ENCODE results near the gene APC2.
"Not testable (repeated sequence)": the region's sequence is repeated elsewhere in the genome, so short reads cannot be mapped to it uniquely, and the experiment has no call there.

The APC2 gene

DNA sequence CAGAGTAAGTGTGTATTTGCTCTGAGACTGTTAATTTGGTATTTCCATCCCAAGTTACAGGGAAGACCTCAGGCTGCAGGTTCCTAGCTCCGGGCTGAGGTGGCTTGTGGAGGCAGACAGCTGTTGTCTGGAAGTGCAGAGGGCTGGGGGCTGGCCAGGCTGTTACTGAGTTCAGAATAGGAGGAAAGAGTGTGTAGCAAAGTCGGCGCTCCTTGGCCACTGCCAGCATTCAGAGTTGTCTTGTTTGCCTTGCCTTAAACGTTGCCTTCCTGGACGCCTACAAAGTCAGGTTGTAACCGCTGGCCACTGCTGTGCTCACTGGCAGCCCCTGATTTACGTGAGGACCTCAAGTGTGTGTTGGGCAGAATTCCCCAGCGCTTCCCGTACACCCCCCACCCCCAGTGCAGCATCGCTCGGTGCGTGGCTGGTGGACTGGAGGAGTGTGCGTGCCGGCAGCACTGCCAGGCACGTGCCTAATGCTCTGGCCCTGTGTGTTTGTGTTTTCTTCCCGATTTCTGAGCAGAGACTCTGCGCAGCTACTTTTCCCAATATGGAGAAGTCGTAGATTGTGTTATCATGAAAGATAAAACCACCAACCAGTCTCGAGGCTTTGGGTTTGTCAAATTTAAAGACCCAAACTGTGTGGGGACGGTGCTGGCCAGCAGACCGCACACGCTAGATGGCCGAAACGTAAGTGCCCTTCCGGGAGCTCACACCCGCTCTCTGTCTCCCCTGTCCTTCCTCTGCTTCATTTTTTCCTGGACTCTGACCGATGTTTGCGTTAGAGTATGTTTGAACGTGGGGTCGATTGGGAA lies 32.0 kb upstream of the APC2 start:
- no peak for DNase-seq (ENCODE audit: low read depth)
- TF ChIP-seq, protein P1, sequence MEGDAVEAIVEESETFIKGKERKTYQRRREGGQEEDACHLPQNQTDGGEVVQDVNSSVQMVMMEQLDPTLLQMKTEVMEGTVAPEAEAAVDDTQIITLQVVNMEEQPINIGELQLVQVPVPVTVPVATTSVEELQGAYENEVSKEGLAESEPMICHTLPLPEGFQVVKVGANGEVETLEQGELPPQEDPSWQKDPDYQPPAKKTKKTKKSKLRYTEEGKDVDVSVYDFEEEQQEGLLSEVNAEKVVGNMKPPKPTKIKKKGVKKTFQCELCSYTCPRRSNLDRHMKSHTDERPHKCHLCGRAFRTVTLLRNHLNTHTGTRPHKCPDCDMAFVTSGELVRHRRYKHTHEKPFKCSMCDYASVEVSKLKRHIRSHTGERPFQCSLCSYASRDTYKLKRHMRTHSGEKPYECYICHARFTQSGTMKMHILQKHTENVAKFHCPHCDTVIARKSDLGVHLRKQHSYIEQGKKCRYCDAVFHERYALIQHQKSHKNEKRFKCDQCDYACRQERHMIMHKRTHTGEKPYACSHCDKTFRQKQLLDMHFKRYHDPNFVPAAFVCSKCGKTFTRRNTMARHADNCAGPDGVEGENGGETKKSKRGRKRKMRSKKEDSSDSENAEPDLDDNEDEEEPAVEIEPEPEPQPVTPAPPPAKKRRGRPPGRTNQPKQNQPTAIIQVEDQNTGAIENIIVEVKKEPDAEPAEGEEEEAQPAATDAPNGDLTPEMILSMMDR (IDR thresholded peaks at IDR 0.05; ENCODE audit: low read length, missing control alignments), result no peak
- no peak overlapping the region for H3K4me3 ChIP-seq (replicated peaks; ENCODE audit: low read depth, low read length)

DNA sequence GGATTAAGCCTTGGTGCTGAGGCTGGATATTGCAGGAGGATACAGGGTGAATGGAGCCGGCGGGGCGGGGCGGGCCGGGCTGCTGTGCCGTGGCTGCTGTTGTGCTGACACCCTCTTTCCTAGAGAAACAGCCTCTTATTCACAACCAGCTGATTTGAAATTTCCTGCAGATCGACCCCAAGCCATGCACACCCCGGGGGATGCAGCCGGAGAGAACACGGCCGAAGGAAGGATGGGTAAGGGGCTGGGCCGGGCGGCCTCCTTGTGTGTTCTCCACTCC lies 31.5 kb upstream of the APC2 start:
- no peak overlapping the region for H3K4me3 ChIP-seq (replicated peaks; ENCODE audit: low read depth, low read length)
- no peak for DNase-seq (ENCODE audit: low read depth)
- TF ChIP-seq, protein P1 (IDR thresholded peaks at IDR 0.05; ENCODE audit: low read length, missing control alignments), result no peak

DNA sequence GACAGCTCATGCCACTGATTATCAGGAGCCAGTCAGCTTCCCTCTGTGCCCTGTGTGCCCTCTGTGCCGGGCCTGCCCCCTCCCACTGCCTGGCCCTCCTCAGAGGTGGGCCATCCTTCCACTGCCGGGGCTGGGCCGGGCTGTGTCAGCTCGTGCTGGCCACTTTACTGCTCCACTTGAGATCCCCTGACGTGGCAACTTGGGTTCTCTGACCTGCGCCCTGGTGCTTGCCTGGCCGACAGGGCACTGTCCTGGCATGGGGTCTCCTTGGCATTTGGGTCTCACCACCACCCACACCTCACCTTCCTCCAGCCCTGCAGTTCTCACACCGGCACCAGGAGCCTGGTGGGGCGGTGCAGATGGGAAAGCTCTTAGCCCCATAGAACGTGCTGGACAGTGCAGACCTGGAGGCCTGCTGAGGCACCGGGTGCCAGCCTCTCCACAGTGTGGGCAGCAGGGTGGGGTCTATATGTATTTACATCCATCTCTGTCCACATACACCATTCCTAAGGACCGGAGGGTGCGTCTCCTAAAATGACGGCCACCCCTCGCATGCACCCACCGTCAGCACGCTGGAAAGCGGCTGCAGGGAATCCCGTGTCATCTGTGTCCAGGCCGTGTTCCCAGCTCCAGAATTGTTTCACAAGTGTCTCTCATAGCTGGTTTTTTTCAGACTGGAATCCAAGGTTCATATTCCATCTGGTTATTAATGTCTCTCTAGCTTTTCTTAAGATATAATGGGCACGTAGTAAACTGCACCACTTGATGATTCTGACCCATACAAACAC lies 30.8 kb upstream of the APC2 start:
- TF ChIP-seq, protein P1 (IDR thresholded peaks at IDR 0.05; ENCODE audit: low read length, missing control alignments), result no peak
- H3K4me3 ChIP-seq (replicated peaks; ENCODE audit: low read depth, low read length), result no peak overlapping the region
- DNase-seq (ENCODE audit: low read depth), result no peak

DNA sequence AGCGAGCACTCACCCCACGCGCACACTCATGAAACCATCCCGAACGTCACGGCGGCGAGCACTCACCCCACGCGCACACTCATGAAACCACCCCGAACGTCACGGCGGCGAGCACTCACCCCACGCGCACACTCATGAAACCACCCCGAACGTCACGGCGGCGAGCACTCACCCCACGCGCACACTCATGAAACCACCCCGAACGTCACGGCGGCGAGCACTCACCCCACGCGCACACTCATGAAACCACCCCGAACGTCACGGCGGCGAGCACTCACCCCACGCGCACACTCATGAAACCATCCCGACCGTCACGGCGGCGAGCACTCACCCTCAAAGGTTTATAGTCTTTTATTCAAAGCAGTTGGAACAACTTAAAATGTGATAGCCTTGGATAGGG lies 29.8 kb upstream of the APC2 start:
- H3K4me3 ChIP-seq (replicated peaks; ENCODE audit: low read depth, low read length), result not testable (repeated sequence)

DNA sequence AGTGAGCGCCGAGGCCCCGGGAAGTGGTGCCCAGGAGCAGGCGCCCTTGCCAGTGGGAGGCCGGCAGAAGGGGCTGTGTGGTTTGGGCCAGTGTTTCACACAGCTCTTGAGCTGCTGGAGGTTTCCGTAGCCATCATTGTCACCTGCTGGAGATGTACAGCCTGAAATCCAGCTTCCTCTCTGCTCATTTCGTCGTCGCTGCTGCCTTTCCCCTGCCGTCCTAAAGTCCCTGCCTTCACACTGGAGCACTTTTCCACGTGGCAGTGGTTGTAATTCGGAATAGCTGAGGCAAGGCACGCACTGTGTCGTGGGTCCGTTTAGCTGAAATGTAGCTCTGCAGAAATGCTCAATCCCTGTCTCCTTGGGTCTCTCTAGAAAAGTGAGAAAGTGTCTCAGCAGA lies 29.3 kb upstream of the APC2 start:
- H3K4me3 ChIP-seq (replicated peaks; ENCODE audit: low read depth, low read length), result no peak overlapping the region
- DNase-seq (ENCODE audit: low read depth), result no peak
- TF ChIP-seq, protein P1 (IDR thresholded peaks at IDR 0.05; ENCODE audit: low read length, missing control alignments), result no peak

More for the DNA sequence above, 29.8 kb upstream of the APC2 start:
- not testable (repeated sequence) for DNase-seq (ENCODE audit: low read depth)

DNA sequence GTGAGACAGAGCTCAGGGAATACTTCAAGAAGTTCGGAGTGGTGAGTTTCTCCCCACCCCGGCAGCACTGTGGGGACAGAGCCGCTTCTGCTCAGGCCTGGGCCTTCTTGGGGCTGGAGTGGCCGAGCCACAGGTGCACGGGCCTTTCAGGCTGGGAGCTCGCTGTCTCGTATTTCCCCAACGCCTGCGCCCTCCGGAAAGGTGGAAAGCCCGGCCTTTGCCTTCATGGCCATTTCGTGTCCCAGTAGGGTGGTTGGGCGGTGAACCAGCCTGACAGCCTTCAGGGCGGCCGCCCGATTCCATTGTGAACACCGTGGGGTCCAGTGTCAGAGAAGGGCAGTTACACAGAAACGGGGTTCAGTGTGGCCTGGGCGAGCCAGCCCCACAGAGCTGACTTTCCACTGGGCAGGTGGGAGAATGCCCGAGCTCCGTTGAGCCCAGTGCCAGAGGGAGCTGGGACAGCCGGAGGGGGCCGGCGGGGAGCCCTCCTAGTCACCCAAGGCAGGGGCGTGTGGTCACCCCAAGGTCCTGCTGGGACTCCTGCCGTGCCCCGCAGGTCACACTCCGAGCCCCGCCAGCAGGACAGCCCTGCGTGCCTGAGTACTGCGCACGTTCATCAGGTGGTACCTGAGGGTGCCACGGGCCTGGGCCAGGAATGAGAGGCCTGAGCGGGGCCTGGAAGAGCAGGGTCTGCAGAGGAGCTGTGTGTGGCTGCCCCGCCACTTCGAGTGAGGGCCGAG lies 28.5 kb upstream of the APC2 start:
- no peak overlapping the region for H3K4me3 ChIP-seq (replicated peaks; ENCODE audit: low read depth, low read length)
- DNase-seq (ENCODE audit: low read depth), result no peak
- TF ChIP-seq, protein P1 (IDR thresholded peaks at IDR 0.05; ENCODE audit: low read length, missing control alignments), result no peak

DNA sequence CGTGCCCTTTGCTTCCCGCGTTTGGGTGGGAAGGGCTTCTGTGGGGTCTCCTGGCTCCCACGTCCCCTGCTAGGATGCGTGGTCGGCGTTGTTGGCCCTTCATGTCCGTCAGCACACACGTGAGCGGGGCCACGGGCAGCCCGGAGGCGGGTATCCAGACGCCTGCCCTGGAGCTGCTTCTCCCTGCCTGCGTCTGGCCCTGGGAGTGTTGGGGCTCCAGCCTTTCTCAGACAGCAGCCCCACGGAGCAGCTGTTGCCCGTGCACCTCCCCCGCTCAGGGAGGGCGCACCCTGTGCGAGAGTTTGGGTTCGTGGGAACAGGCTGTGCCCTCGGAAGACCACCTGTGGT lies 28.0 kb upstream of the APC2 start:
- TF ChIP-seq, protein P1 (IDR thresholded peaks at IDR 0.05; ENCODE audit: low read length, missing control alignments), result no peak
- H3K4me3 ChIP-seq (replicated peaks; ENCODE audit: low read depth, low read length), result no peak overlapping the region
- no peak for DNase-seq (ENCODE audit: low read depth)
